K562 (cell line): ENCODE results near the gene BCO1. TPM values are rescaled to one million over a fixed set of nuclear protein-coding genes. Genes with fewer than 3 reads are reported as not detected.

Source experiments
- ATAC-seq: fragments of 200-7000 bp; cut with Tn5 transposase; 3 replicates; pipeline ENCODE4 v1.9.1; 2020; ENCODE audit warnings: moderate library complexity
- BruUV-seq: library from RNA; stranded (reverse); fragments of 400-500 nt; replicated peaks from 2 replicates; lab custom pipeline; 2021; lab: Mats Ljungman, UMichigan
- CTCF ChIA-PET: fragments of 300-600 bp; formaldehyde crosslinking; extraction: SDS; loops from one replicate; lab custom pipeline; 2021; ENCODE audit warnings: low intra/inter-chr PET ratio; lab: Yijun Ruan, JAX
- POLR2A ChIA-PET: fragments of 300-600, 350-650 bp; sonication (Branson Sonifier 250); formaldehyde crosslinking; extraction: SDS; loops from one replicate; lab custom pipeline; 2021; ENCODE audit warnings: antibody characterized with exemption, inconsistent platforms; lab: Yijun Ruan, JAX
- DNase-seq, 4 experiments: peaks; one replicate each; pipeline versions ENCODE4 v3.0.0 to v3.0.0-alpha.2; 2011 to 2018; ENCODE audit warnings: low spot score in 3 of 4, mixed read lengths in 3 of 4; ENCODE audit errors: extremely low read depth in 1 of 4
- FAIRE-seq: peaks from 2 replicates; lab custom pipeline; 2011; peaks lifted over from hg19 to GRCh38; lab: Jason Lieb, UNC
- H2AFZ ChIP-seq: 2 replicates; pipeline ENCODE4 v1.6.0; 2011; ENCODE audit warnings: low read depth, low read length, control low read depth, inconsistent platforms
- H3K27ac ChIP-seq: fragments of 200-600 bp; 3 replicates; pipeline ENCODE4 v1.8.0; 2011; ENCODE audit warnings: low read depth, mild to moderate bottlenecking, control low read depth, inconsistent platforms, low read length, moderate library complexity, mixed read lengths; ENCODE audit errors: extremely low read depth
- H3K27me3 ChIP-seq, 2 experiments: fragments of 300-600 bp in 1 of 2; 2 replicates in 1 of 2; 3 replicates in 1 of 2; pipeline versions ENCODE4 v1.6.0 to v1.8.0; 2011; ENCODE audit warnings: inconsistent platforms in 2 of 2, low read length in 2 of 2, mild to moderate bottlenecking in 1 of 2, mixed read lengths in 1 of 2, moderate library complexity in 1 of 2; ENCODE audit not compliant: control insufficient read depth in 2 of 2, insufficient read depth in 2 of 2
- H3K36me3 ChIP-seq: fragments of 300-600 bp; 3 replicates; pipeline ENCODE4 v1.8.0; 2011; ENCODE audit warnings: mild to moderate bottlenecking, low read length, inconsistent platforms; ENCODE audit not compliant: control insufficient read depth, insufficient read depth
- H3K4me1 ChIP-seq, 2 experiments: fragments of 200-600 bp in 1 of 2; replicated peaks in 1 of 2; 2 replicates in 1 of 2; 3 replicates in 1 of 2; pipeline versions ENCODE4 v1.5.1 to v1.8.0; 2011; ENCODE audit warnings: inconsistent platforms in 2 of 2, low read length in 2 of 2, mild to moderate bottlenecking in 1 of 2, mixed read lengths in 1 of 2, moderate library complexity in 1 of 2; ENCODE audit not compliant: control insufficient read depth in 2 of 2, insufficient read depth in 2 of 2
- H3K4me2 ChIP-seq: 2 replicates; pipeline ENCODE4 v1.6.1; 2011; ENCODE audit warnings: low read length, control low read depth, inconsistent platforms, mixed read lengths; ENCODE audit not compliant: insufficient read depth
- H3K4me3 ChIP-seq: fragments of 200-600 bp; sonication (generic), shearing (Covaris generic); 2 replicates; pipeline ENCODE4 v1.5.1; 2016; ENCODE audit warnings: control low read depth, inconsistent platforms
- H3K79me2 ChIP-seq: fragments of 200-600 bp; 3 replicates; pipeline ENCODE4 v1.8.0; 2011; ENCODE audit warnings: low read length, inconsistent platforms; ENCODE audit not compliant: control insufficient read depth, insufficient read depth
- H3K9ac ChIP-seq, 2 experiments: 2 replicates each; pipeline versions ENCODE4 v1.6.0 to v1.6.1; 2011; ENCODE audit warnings: low read depth in 2 of 2, low read length in 2 of 2, control low read depth in 1 of 2, inconsistent platforms in 1 of 2, mild to moderate bottlenecking in 1 of 2, mixed read lengths in 1 of 2; ENCODE audit not compliant: insufficient read depth in 1 of 2
- H3K9me1 ChIP-seq: one replicate; pipeline ENCODE4 v1.6.0; 2011; ENCODE audit warnings: inconsistent platforms, mild to moderate bottlenecking, low read length, moderate library complexity; ENCODE audit not compliant: control insufficient read depth, insufficient read depth
- H3K9me3 ChIP-seq: replicated peaks from 2 replicates; pipeline ENCODE4 v1.5.1; 2011; ENCODE audit warnings: low read depth, low read length, inconsistent platforms; ENCODE audit not compliant: control insufficient read depth, insufficient read depth
- H4K20me1 ChIP-seq: replicated peaks from 2 replicates; pipeline ENCODE4 v1.6.1; 2011; ENCODE audit warnings: low read length, inconsistent platforms, mixed read lengths; ENCODE audit not compliant: control insufficient read depth, insufficient read depth
- MEF2A ChIP-seq: IDR thresholded peaks from 2 replicates; pipeline ENCODE4 v1.6.1; 2011; ENCODE audit warnings: low read depth, mild to moderate bottlenecking, low read length, moderate library complexity; ENCODE audit not compliant: control insufficient read depth
- ZNF175 ChIP-seq: fragments of 200-800 bp; sonication (Bioruptor generic); IDR thresholded peaks from 2 replicates; pipeline ENCODE4 v1.6.1; 2016; ENCODE audit warnings: low read depth, mild to moderate bottlenecking, missing genetic modification characterization, missing compliant biosample characterization
- ZNF436 ChIP-seq: fragments of 250-450, 450-650 bp; sonication (Bioruptor Pico); formaldehyde crosslinking; IDR thresholded peaks from 2 replicates; pipeline ENCODE4 v1.7.0; 2020; ENCODE audit warnings: mild to moderate bottlenecking
- ZNF79 ChIP-seq: fragments of 250-450 bp; sonication (Bioruptor Pico); IDR thresholded peaks from 2 replicates; pipeline ENCODE4 v1.4.0; 2020; ENCODE audit warnings: low read depth, mild to moderate bottlenecking, moderate library complexity
- WGBS: fragments of 100-300 bp; shearing (Covaris generic); methylation state at CpG from one replicate; pipeline ENCODE4 v1.1.6; 2016; ENCODE audit warnings: low coverage, mixed read lengths; ENCODE audit not compliant: insufficient coverage; ENCODE audit errors: missing lambda C conversion rate; 5-methylcytosine and 5-hydroxymethylcytosine counted together
- in situ Hi-C: fragments of 300-500 bp; cut with MboI; formaldehyde crosslinking; loops from 4 replicates; pipeline ENCODE4 v1.15.0; 2018; ENCODE audit warnings: inconsistent platforms, mixed read lengths
- intact Hi-C: fragments of 100-400 bp; cut with micrococcal nuclease; formaldehyde crosslinking; loops from 2 replicates; pipeline ENCODE4 v1.14.2; 2022
- polyA plus RNA-seq, 8 experiments: library from polyadenylated mRNA; depleted of rRNA in 4 of 8; stranded (reverse) in 5 of 8; unstranded in 3 of 8; fragments of >200 nt; fragmentation: Nextera tagmentation in 2 of 8; fragmentation: Illumina TruSeq in 1 of 8; extraction: Ambion mirVana in 2 of 8; extraction: Trizol in 1 of 8; gene quantifications; 2 replicates each; pipeline versions ENCODE4 v1.2.1 to v1.2.3, GENCODE V29; 2011 to 2014; ENCODE audit warnings: inconsistent platforms in 1 of 8, missing spikeins in 1 of 8
- total RNA-seq, 7 experiments: library from RNA; depleted of rRNA in 6 of 7; stranded (reverse); fragments of >200 nt in 6 of 7; fragmentation: Illumina TruSeq in 2 of 7; extraction: Trizol in 2 of 7; gene quantifications; 2 replicates each; pipeline versions ENCODE4 v1.2.1 to v1.2.3, GENCODE V29; 2011 to 2021; ENCODE audit warnings: low replicate concordance in 1 of 7
- TF ChIP-seq, protein P1 (sequence below): sonication (generic); formaldehyde crosslinking; IDR thresholded peaks from 2 replicates; pipeline ENCODE4 v1.8.1; 2023; ENCODE audit warnings: mild to moderate bottlenecking, missing genetic modification reagents, moderate library complexity

The BCO1 gene
- total and polyA plus RNA-seq, 9 of the 15 experiments (the other 6 are each of a cell fraction or from before 2014, with no cell fraction given) = not detected

GRCh38 chr16:81333356-81333755 lies 94.9 kb downstream of the BCO1 start:
- Histone ChIP-seq H3K4me3 (no peak overlapping the region), H3K9me1 (no peaks in the 10 kb centered on the region), H3K9ac (no peak overlapping the region), H3K79me2 (peaks cover 3% of the 10 kb centered on the region; the same call in 2 of the 3 replicates), H2AFZ (no peak overlapping the region), H3K27me3 (no peaks in the 10 kb centered on the region), H3K4me1 (no peaks in the 10 kb centered on the region), H3K36me3 (no peaks in the 10 kb centered on the region), H3K27ac (no peak overlapping the region), H3K4me2 (no peak overlapping the region), H4K20me1 (no peaks in the 10 kb centered on the region; the same call in 1 of the 2 replicates), H3K9me3 (no peaks in the 10 kb centered on the region; the same call in 1 of the 2 replicates)
- intact Hi-C loops = no loop called here
- BruUV-seq = no TSS peak
- TF ChIP-seq MEF2A (no peak), ZNF175 (no peak), ZNF79 (CRISPR knock-in tag) (no peak), ZNF436 (CRISPR knock-in tag) (no peak)
- TF ChIP-seq, protein P1, sequence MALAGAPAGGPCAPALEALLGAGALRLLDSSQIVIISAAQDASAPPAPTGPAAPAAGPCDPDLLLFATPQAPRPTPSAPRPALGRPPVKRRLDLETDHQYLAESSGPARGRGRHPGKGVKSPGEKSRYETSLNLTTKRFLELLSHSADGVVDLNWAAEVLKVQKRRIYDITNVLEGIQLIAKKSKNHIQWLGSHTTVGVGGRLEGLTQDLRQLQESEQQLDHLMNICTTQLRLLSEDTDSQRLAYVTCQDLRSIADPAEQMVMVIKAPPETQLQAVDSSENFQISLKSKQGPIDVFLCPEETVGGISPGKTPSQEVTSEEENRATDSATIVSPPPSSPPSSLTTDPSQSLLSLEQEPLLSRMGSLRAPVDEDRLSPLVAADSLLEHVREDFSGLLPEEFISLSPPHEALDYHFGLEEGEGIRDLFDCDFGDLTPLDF (CRISPR knock-in tag) = no peak
- ChIA-PET CTCF (no interaction called here), POLR2A (interaction anchor here (0.6 kb wide), 1 partner anchor 455 kb away, joined by 3 read pairs; no protein-coding TSS in a partner anchor)
- 90% methylated on average over 3 of the region's 3 CpGs for WGBS
- ATAC-seq (no peak), FAIRE-seq (no peak), DNase-seq (no peak)
- in situ Hi-C loops = no loop called here
